ENCODE results near the gene ENPP6.
"Not testable (repeated sequence)": the region's sequence is repeated elsewhere in the genome, so short reads cannot be mapped to it uniquely, and the experiment has no call there.

ENPP6 gene

DNA sequence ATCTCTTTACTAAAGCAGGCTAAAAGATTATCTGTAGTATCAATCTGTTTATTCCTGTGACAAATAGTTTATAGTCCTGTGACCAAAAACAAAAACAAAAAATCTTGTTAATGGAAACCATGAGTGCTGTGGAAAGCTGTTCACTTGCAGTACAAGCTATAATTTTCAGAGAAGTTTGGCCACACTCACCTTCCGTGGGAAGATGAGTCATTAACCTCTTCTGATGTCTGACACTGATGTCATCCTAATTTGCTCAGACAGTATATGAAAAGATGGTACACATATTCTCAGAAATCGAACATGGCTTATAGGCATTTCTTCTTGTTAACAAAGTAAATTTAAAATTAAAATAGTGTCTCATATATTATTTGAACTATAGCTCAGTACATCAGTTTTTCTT lies 19.9 kb upstream of the ENPP6 start:
- no peak for DNase-seq (ENCODE audit: extremely low read depth in 1 of 2, low read depth in 1 of 2)

DNA sequence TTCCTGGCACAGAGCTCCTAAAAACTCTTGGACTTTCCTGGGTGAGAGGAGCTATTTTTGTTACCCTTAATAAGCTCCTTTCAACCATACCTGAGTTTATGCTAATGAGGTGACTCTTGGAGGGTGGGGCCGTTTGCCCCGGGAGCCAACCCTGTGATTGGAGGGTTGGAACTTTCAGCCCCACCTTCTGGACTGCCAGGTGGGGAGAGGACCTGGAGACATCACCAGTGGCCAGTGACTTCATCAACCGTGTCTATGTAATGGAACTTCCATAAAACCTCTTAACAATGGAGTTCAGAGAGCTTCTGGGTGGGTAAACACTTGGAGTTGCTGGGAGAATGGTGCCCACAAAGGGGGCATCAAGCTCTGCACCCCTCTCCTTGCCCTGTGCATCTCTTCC lies 17.9 kb upstream of the ENPP6 start:
- no peak for DNase-seq (ENCODE audit: extremely low read depth in 1 of 2, low read depth in 1 of 2)

DNA sequence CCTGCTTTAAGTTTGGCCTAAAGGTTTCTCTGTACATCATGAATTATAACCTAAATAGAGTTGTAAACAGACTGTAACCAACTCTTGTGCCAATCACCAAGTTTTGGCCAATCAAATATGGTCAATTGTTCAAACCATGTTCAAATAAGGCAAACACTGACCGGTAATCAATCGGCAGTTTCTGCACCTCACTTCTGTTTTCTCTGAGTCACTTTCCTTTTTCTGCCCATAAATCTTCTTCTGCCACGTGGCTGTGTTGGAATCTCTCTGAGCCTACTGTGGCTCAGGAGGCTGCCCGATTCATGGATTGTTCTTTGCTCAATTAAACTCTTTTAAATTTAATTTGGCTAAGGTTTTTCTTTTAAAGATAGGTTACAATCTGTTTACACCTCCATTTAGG lies 16.5 kb upstream of the ENPP6 start:
- no peak for DNase-seq (ENCODE audit: extremely low read depth in 1 of 2, low read depth in 1 of 2)

DNA sequence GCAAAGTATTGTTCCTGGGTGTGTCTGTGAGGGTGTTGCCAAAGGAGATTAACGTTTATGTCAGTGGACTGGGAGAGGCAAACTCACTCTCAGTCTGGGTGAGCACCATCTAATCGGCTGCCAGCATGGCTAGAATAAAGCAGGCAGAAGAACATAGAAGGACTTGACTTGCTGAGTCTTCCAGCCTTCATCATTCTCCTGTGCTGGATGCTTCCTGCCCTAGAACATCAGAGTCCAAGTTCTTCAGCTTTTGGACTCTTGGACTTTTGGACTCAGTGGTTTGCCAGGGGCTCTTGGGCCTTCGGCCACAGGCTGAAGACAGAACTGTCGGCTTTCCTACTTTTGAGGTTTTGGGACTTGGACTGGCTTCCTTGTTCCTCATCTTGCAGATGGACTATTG lies 15.3 kb upstream of the ENPP6 start:
- DNase-seq (ENCODE audit: extremely low read depth in 1 of 2, low read depth in 1 of 2), result no peak

DNA sequence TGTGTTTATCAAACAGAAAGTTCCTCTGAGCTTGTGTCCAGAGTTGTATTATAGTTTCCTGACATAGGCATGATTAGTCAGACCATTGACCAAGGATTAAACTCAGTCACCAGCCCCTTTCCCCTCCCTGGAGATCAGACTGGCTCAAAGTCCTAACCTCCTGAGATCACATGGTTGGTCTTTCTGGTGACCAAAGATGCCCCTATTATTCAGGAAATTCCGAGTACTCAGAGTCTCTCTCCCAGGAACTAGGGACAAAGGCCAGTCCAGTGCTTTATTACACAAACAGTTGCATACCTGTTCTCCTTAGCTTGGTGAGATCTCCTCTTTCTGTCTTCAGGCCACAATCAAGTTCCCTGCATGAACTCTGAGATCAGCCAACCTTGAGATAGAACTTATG lies 14.5 kb upstream of the ENPP6 start:
- no peak for DNase-seq (ENCODE audit: extremely low read depth in 1 of 2, low read depth in 1 of 2)

DNA sequence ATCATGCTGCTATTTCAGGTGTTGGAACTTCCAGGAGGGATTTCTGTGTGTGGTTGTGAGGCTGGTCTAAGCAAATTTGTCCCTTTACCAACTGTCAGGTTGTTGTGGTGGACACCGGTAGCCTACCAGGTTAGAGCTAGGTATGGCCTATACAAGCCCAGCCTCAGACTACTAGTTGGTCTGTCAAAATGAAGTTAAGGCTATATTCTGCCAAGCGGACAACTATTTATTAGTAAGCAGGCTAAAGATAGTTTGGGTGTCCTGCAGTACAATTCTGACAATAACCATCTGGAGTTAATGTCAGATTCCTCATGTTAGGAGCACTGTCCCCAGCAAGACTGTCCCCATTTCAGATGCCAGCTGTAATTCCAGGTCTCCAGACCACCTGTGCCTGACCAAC lies 13.9 kb upstream of the ENPP6 start:
- DNase-seq (ENCODE audit: extremely low read depth in 1 of 2, low read depth in 1 of 2), result no peak

DNA sequence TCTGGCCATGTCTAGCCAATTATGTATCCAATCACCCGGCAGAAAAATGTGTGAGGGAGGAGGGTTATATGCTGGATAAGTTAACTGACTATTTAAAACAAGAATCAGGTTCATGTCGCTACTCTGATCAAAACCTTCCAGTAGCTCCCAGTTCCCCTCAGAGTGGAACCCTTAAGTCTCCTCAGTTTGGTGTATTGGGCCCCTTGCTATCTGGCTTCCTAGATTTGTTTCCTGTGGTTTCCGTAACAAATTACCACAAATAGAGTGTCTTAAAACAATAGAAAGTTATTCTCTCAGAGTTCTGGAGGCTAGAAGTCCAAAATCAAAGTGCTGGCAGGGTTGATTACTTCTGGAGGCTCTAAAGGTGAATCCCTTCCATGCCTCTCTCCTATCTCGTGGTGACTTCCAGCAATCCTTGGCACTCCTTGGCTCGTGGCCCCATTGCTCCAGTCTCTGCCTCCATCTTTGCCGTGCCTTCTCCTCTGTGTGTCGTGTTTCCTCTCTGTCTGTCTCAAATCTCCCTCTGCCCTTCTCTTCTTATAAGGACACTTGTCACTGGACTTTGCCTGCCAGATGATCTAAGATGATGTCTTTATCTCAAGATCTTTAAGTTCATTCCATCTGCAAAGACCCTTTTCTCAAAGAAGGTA lies 10.5 kb upstream of the ENPP6 start:
- no peak for DNase-seq (ENCODE audit: extremely low read depth in 1 of 2, low read depth in 1 of 2)

DNA sequence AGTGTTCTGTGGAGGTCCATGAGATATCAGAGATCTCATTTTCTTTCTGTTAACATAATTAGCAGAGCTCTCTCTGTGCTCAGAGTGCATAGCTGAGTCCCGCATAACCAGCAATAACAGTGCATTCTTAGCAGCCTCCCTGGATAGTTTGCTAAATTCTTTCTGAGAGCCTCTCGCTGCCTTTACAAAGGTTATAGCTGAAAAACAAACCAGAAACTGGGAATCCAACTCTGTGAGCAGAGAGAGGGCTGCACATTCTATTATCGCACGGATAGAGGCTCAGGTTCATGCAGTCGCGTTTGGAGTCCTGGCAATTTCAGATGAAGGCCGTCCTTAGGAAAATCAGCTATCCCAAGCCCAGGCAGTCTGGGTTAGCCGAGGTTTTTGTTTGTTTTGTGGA lies 1.2 kb downstream of the ENPP6 start:
- DNase-seq (ENCODE audit: extremely low read depth in 1 of 2, low read depth in 1 of 2), result no peak

DNA sequence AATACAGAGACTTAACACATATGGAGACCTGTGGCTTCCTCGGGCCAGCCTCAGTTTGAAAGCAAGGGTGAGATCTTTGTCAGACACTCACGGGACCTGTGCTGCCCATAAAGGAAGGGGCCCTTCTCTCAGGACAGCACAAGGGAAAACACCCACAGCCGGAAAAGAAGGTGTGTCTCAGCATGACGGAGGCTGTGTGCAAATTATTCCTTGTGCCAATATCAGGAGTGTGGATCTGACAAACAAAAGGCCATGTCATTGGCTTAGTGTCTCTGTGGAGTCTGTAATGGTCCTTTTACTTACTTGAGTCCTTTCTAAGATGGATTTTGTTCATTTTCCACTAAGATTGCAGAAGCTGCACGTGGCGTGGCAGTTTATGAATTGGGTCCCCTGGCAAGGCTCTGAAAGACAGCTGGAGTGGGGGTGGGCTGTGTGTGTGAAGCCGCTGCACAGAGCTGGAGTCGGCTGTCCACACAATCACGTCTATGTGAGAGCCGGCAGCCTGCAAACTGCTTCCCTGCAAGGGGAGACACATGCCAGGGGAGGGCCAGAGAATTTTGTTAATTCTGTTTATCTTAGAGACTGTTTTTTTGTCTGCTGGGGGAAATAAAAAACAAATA lies 1.9 kb downstream of the ENPP6 start:
- no peak for DNase-seq (ENCODE audit: extremely low read depth in 1 of 2, low read depth in 1 of 2)

DNA sequence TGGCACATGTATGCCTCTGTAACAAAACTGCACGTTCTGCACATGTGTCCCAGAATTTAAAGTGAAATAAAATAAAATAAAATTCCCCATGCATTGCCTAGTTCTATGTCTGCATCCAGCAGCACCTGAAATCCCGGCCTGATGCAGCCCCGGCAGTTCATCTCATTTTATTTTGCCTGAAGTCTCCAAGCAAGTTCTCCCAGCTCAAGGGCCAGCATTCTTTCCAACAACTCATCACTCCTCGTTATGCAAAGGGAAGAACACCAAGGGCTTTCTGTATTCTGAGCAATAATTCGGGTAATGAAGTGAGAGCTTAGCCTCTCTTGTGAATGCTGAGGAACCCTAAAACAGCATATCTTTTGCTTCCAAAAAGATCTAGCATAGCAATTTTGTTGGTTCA lies 2.7 kb downstream of the ENPP6 start:
- no peak for DNase-seq (ENCODE audit: extremely low read depth in 1 of 2, low read depth in 1 of 2)

DNA sequence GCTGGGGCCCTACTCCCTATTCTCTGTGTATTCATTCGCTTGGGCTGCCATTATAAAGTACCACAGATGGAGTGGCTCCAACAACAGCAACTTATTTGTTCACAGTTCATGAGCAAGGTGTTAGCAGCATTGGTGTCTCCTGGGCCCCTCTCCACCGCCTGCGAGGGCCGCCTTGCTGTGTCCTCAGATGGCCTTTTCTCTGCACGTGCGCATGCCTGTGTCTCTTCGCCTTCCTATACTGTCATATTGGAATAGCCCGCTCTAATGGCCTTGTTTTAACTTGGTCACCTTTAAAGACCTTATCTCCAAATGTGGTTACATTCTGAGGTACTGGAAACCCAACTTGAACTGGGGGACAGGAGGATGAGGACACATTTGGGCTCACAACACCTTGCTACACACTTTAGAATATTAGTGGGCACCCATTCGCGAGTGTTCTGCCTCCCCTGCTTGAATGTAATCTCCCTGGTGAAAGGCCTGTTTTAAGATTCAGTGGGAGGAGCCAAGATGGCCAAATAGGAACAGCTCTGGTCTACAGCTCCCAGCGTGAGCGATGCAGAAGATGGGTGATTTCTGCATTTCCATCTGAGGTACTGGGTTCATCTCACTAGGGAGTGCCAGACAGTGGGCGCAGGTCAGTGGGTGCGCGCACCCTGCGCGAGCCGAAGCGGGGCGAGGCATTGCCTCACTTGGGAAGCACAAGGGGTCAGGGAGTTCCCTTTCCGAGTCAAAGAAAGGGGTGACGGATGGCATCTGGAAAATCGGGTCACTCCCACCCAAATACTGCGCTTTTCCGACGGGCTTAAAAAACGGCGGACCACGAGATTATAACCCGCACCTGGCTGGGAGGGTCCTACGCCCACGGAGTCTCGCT lies 9.7 kb downstream of the ENPP6 start:
- DNase-seq (ENCODE audit: extremely low read depth in 1 of 2, low read depth in 1 of 2), result not testable (repeated sequence)

DNA sequence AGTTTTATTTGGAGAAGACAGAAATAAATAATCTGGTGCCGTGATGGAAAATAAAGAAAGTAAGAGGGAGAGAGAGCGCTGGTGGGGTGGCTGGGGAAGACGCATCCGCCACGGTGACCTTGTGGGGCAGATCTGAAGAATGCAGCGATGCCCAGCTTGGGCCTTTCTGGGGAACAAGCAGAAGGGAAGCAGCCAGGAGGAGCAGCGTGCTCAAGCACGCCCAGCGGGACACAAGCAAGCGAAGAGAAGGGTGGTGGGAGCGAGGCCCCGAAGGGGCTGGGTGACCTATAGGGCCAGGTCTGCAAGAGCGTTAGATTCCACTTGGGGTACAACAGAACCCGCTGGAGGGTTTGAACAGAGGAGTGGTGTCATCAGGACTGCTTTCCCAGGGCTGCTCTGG lies 12.4 kb downstream of the ENPP6 start:
- no peak for DNase-seq (ENCODE audit: extremely low read depth in 1 of 2, low read depth in 1 of 2)

DNA sequence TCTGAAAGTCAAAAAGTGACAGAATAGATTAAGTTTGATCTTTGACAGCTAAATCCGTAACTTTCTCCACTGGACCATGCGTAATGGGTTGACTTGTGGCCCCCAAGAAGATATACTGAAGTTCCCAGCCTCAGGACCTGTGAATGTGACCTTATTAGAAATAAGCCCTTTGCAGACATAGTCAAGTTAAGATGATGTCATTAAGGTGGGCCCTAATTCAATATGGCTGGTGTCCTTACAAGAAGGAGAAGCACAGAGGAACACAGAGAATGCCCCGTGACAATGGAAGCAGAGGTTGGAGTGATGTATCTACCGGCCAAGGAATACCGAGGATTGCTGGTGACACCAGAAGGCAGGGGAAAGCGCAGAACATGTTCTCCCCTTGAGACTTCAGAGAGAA lies 14.4 kb downstream of the ENPP6 start:
- DNase-seq (ENCODE audit: extremely low read depth in 1 of 2, low read depth in 1 of 2), result no peak

DNA sequence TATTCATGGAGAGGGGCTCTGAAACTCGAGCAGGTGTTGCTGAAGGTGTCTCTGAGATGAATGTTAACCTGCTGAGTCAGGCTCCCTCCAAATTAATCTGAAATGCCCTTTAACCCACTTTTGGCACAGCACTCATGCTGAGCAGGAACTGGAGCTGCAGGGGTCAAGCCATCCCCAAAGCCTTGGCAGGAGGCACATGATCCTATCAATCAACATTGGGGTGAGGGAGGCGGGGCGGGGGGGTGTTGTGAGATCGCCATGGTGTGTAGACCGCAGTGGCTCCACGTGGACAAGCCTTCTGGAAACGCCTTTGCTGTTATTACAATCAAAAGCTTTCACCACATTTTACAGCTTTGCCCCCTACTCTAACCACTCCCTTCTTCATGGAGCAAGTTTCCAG lies 16.5 kb downstream of the ENPP6 start:
- DNase-seq (ENCODE audit: extremely low read depth in 1 of 2, low read depth in 1 of 2), result no peak

DNA sequence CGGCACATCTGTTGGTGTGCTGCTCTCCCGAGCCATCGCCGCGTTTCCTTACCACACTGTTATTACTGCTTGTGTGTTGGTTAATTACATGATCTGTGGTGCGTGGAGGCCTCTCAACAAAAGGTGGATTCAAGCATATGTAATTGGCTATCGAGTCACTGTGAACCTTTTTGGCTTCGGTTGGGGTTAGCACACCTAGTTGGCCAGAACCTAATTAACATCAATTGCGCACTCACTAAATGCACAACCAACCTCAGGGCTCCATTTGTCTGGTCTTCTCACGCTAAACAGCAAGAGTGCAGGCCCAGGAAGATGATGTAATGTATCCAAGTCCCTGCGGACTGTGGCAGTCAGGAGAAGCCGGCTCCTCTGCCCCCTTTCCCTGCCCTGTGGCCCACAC lies 17.4 kb downstream of the ENPP6 start:
- no peak for DNase-seq (ENCODE audit: extremely low read depth in 1 of 2, low read depth in 1 of 2)

DNA sequence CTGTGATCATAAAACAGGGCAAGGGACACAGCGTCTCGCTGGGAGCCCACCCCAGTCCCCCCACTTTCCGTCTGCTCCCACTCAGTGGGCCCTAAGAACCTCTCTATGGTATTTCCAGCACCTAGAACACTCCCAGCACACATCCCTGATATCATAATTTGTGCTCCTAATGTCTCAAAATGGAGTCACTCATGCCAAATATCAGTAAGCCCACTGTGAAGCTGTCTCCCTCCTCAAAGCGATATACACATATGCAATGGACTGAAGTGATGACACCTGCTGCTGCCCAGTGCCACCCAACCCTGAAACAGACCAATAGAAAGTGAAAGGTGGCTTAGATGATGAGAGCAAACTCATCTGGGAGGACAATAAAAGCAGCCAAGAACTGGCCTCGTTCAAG lies 17.9 kb downstream of the ENPP6 start:
- DNase-seq (ENCODE audit: extremely low read depth in 1 of 2, low read depth in 1 of 2), result no peak

DNA sequence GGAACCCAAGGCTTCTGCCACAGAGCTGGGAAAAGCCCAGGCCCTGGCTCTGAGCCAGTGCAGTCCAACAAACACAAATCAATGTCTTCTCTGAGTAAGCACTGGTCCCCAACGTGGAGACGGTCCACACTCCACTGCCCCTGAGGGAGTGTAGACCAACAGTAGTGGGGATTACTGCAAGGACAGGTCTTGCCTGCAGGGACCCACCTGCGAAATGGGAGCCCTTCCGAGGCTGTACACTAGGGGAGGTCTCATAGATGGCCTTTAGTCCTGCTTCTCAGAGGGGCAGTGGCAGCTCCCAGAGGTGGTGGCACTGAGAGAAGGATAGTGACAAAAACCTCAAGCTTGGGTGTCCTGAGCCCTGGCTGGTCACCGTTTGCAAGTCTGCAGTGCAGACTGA lies 19.5 kb downstream of the ENPP6 start:
- no peak for DNase-seq (ENCODE audit: extremely low read depth in 1 of 2, low read depth in 1 of 2)

DNA sequence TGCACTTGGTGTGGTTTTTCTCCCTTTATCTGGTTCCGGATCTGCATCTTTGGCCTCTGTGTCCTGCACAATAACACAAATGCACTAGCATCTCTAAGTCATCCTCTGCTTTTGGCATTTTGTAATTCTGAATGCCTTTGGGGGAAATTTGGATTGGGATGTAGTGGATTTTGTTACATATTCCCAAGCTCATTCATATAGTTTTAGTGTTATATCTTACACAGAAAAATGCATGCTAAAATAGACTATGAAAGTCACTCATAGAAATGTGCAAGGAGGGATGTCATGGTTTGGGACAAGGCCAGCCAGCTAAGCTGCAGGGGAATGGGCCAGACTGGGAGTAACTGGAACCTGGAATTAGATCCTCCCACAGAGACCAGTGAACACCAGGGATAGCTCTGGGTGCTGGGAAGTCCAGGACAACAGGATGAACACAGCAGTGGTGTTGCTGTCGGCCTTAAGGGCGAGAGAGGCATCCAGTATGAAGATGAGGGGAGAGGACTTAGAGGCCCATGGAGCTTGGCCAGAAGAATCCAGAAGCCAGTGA lies 20.1 kb downstream of the ENPP6 start:
- DNase-seq (ENCODE audit: extremely low read depth in 1 of 2, low read depth in 1 of 2), result no peak

DNA sequence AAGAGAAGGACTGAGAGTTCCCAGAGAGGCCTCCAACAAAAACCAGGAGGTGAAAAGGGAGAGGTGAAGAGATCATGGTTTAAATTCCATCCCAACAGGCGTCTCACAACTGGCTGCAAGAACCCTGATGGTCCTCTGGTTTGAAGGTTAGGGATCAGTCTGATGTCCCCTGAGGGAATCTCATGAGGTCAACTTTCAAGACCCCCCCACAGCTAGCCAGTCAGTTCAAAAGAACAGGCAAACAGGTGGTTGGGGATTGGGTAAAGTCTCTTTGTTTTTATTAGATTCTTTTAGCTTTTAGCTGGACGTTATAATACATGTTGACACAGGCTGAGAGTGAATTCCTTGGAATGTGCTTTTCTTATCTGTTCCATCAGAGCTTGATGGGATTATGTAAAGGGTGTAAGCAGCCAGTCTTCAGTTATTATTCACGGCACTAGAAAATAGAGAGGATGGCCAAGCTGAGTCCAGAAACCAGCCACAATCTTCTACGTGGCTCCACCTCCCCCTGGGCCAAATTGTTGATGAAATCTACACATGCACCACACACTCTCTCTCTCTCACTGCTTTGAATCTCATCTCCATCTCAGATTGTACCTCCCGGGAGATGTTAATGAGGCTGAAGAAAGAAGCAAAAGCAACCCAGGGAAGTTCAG lies 20.8 kb downstream of the ENPP6 start:
- DNase-seq (ENCODE audit: extremely low read depth in 1 of 2, low read depth in 1 of 2), result no peak

DNA sequence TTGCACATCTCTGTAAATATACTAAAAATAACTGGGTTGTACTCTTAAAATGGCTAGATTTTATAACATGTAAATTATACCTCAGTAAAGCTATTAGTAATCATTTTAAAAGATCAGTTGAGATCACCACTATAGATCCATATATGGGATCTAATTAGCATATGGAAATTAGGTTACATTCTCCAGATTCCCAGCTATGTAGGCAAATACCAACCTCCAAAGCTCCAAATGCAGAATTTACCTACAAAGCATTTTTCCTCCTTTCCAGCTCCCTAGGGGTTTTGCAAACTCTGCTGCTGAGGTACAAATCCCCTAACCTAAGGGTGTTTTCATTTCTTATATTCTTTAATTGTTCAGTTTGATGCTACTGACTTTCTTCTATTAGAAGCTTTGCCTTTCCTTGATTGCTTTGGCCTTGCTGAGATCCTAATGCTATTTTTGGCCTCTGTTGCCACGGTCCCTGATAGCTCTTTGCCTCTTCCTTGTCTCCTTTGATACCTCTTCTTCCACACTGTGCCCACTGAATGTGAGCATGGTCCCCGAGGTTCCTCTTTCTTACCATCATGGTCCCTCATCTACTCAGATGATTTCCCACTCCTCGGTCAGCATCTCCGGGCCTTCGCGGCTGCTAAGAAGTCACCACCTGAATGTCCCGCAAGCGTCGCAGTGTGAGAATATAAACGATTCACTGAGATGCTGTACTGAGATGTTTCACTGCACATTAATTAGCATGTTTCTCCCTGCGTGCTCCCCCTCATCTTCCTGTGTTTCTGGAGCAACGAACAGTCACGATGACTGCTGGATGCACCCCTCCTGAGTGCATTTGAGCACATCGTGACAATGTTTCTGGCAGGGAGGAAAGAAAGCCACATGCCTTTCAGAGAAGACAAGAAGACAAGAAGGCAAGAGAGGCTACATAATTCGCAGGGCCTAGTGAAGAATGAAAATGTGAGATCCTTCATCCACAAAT lies 23.8 kb downstream of the ENPP6 start:
- DNase-seq (ENCODE audit: extremely low read depth in 1 of 2, low read depth in 1 of 2), result no peak

Data from activated CD8-positive, alpha-beta memory T cell treated with anti-CD3 and anti-CD28 coated beads for 1 hour (primary cell).